Neural progenitor cell (in vitro differentiated cells): Measurements from ENCODE around the gene GLI1.

Source experiments
- EZH2 ChIP-seq: fragments of 200-600 bp; sonication (generic); IDR thresholded peaks from 2 replicates; pipeline ENCODE4 v1.6.1; 2017; ENCODE audit warnings: antibody characterized with exemption, mild to moderate bottlenecking, moderate library complexity
- EZH2phosphoT487 ChIP-seq: fragments of 200-600 bp; sonication (generic); IDR thresholded peaks from 2 replicates; pipeline ENCODE4 v1.6.1; 2017; ENCODE audit warnings: antibody characterized with exemption
- TF ChIP-seq, protein P1 (sequence below): fragments of 200-600 bp; sonication (generic); IDR thresholded peaks from 2 replicates; pipeline ENCODE4 v1.5.1; 2017; ENCODE audit warnings: antibody characterized with exemption, mild to moderate bottlenecking

DNA sequence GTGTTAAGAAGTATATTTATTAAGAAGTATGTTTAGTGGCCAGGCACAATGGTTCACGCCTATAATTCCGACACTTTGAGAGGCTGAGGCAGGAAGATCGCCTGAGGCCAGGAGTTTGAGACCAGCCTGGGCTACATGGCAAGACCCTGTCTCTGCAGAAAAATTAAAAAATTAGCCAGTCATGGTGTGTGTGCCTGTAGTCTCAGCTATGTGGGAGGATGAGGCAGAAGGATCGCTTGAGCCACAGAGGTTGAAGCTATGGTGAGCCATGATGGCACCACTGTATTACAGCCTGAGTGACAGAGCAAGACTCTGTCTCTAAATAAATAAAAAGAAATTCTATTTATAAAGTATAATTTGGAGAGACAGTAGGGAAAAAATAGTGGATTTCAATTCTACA lies 49.1 kb upstream of the GLI1 start:
- TF ChIP-seq, protein P1, sequence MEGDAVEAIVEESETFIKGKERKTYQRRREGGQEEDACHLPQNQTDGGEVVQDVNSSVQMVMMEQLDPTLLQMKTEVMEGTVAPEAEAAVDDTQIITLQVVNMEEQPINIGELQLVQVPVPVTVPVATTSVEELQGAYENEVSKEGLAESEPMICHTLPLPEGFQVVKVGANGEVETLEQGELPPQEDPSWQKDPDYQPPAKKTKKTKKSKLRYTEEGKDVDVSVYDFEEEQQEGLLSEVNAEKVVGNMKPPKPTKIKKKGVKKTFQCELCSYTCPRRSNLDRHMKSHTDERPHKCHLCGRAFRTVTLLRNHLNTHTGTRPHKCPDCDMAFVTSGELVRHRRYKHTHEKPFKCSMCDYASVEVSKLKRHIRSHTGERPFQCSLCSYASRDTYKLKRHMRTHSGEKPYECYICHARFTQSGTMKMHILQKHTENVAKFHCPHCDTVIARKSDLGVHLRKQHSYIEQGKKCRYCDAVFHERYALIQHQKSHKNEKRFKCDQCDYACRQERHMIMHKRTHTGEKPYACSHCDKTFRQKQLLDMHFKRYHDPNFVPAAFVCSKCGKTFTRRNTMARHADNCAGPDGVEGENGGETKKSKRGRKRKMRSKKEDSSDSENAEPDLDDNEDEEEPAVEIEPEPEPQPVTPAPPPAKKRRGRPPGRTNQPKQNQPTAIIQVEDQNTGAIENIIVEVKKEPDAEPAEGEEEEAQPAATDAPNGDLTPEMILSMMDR = no peak
- TF ChIP-seq EZH2 (no peak), EZH2phosphoT487 (no peak)
